Measurements from ENCODE around the gene RNF182. TPM values are rescaled to one million over a fixed set of nuclear protein-coding genes. Genes with fewer than 3 reads are reported as not detected.
"Not testable (repeated sequence)": the region's sequence is repeated elsewhere in the genome, so short reads cannot be mapped to it uniquely, and the experiment has no call there.

RNF182 gene
- total RNA-seq, 2 donors from 2014 or later: 0.06 TPM; not detected in 1

GRCh38 chr6:13915561-13916229 lies 9.1 kb upstream of the RNF182 start:
- intact Hi-C loops (cut with DNase I, micrococcal nuclease): no loop called here
- DNase-seq: no peak

GRCh38 chr6:13916230-13916944 lies 8.4 kb upstream of the RNF182 start:
- no peak for DNase-seq

More at GRCh38 chr6:13915561-13916229, 9.1 kb upstream of the RNF182 start:
- no peak for ATAC-seq

GRCh38 chr6:13917141-13917540 lies 7.6 kb upstream of the RNF182 start:
- no peak for DNase-seq
- intact Hi-C loops (cut with DNase I, micrococcal nuclease): no loop called here
- ATAC-seq: no peak

More at GRCh38 chr6:13916230-13916944, 8.4 kb upstream of the RNF182 start:
- intact Hi-C loops (cut with DNase I, micrococcal nuclease): no loop called here
- ATAC-seq: no peak

GRCh38 chr6:13918686-13919250 lies 6.0 kb upstream of the RNF182 start:
- intact Hi-C loops (cut with DNase I, micrococcal nuclease): no loop called here
- ATAC-seq: no peak
- no peak for DNase-seq

GRCh38 chr6:13919861-13920260 lies 4.9 kb upstream of the RNF182 start:
- ATAC-seq (no peak), DNase-seq (no peak)
- intact Hi-C loops (cut with DNase I, micrococcal nuclease): no loop called here

- intact Hi-C loops (cut with DNase I, micrococcal nuclease): no loop called here
- DNase-seq (no peak), ATAC-seq (no peak)
These were observed 4.2 kb upstream of the RNF182 start for GRCh38 chr6:13920552-13920951.

- ATAC-seq (no peak), DNase-seq (no peak)
- intact Hi-C loops (cut with DNase I, micrococcal nuclease): no loop called here
These were observed 2.0 kb upstream of the RNF182 start for GRCh38 chr6:13922750-13923149.

GRCh38 chr6:13923527-13924145 lies 1.1 kb upstream of the RNF182 start:
- intact Hi-C loops (cut with DNase I, micrococcal nuclease): no loop called here
- DNase-seq (no peak), ATAC-seq (no peak)

GRCh38 chr6:13924146-13924948 lies 405 bp upstream of the RNF182 start:
- peak in 1 of 2 donors; percentile 43 for DNase-seq
- ATAC-seq: no peak
- intact Hi-C loops (cut with DNase I, micrococcal nuclease): no loop called here

GRCh38 chr6:13926378-13926777 lies 1.6 kb downstream of the RNF182 start:
- DNase-seq: no peak
- intact Hi-C loops (cut with DNase I, micrococcal nuclease): no loop called here
- ATAC-seq: no peak

- no peak for DNase-seq
- intact Hi-C loops (cut with DNase I, micrococcal nuclease): no loop called here
- no peak for ATAC-seq
These were observed 2.5 kb downstream of the RNF182 start for GRCh38 chr6:13927203-13927602.

- ATAC-seq (no peak), DNase-seq (no peak)
- intact Hi-C loops (cut with DNase I, micrococcal nuclease): no loop called here
These were observed 4.4 kb downstream of the RNF182 start for GRCh38 chr6:13929196-13929595.

- no peak for ATAC-seq
These were observed 7.1 kb downstream of the RNF182 start for GRCh38 chr6:13931797-13932402.

GRCh38 chr6:13932785-13933184 lies 8.0 kb downstream of the RNF182 start:
- intact Hi-C loops (cut with DNase I, micrococcal nuclease): no loop called here
- DNase-seq (no peak), ATAC-seq (no peak)

More at GRCh38 chr6:13931797-13932402, 7.1 kb downstream of the RNF182 start:
- DNase-seq: no peak
- intact Hi-C loops (cut with DNase I, micrococcal nuclease): no loop called here

- ATAC-seq: no peak
- DNase-seq: no peak
- intact Hi-C loops (cut with DNase I, micrococcal nuclease): no loop called here
These were observed 10.0 kb downstream of the RNF182 start for GRCh38 chr6:13934721-13935120.

- ATAC-seq (no peak), DNase-seq (no peak)
- intact Hi-C loops (cut with DNase I, micrococcal nuclease): no loop called here
These were observed 10.6 kb downstream of the RNF182 start for GRCh38 chr6:13935190-13935880.

GRCh38 chr6:13935881-13936261 lies 11.1 kb downstream of the RNF182 start:
- DNase-seq; intact Hi-C loops (cut with DNase I, micrococcal nuclease): not testable (repeated sequence)

GRCh38 chr6:13941902-13942301 lies 17.1 kb downstream of the RNF182 start:
- ATAC-seq (no peak), DNase-seq (no peak)
- intact Hi-C loops (cut with DNase I, micrococcal nuclease): no loop called here

More at GRCh38 chr6:13935881-13936261, 11.1 kb downstream of the RNF182 start:
- ATAC-seq: not testable (repeated sequence)
